HEK293T (cell line): ENCODE data around the gene UNG.
"Not testable (repeated sequence)": the region's sequence is repeated elsewhere in the genome, so short reads cannot be mapped to it uniquely, and the experiment has no call there.

ENCODE experiments used
- CTCF ChIA-PET: fragments of 350-600 bp; formaldehyde crosslinking; extraction: SDS; loops from one replicate; lab custom pipeline; 2021; ENCODE audit warnings: antibody characterized with exemption, inconsistent platforms; lab: Yijun Ruan, JAX
- POLR2A ChIA-PET: fragments of 350-600 bp; formaldehyde crosslinking; extraction: SDS; loops from one replicate; lab custom pipeline; 2020; ENCODE audit warnings: antibody characterized with exemption, inconsistent platforms; lab: Yijun Ruan, JAX
- DNase-seq: peaks from one replicate; pipeline ENCODE4 v3.0.0; 2012; ENCODE audit warnings: mixed read lengths; ENCODE audit errors: extremely low spot score
- ARNT ChIP-seq: fragments of 450-650 bp; IDR thresholded peaks from 2 replicates; pipeline ENCODE4 v1.6.1; 2017; ENCODE audit warnings: mild to moderate bottlenecking
- BHLHE40 ChIP-seq: fragments of 450-650 bp; IDR thresholded peaks from 2 replicates; pipeline ENCODE4 v1.6.1; 2016; ENCODE audit warnings: mild to moderate bottlenecking, moderate library complexity, borderline replicate concordance
- CTBP1 ChIP-seq: fragments of 450-650 bp; IDR thresholded peaks from 2 replicates; pipeline ENCODE4 v1.6.1; 2016; ENCODE audit warnings: borderline replicate concordance
- ELF4 ChIP-seq: fragments of 450-650 bp; IDR thresholded peaks from 2 replicates; pipeline ENCODE4 v1.6.1; 2017; ENCODE audit warnings: antibody characterized with exemption
- FOXA1 ChIP-seq: fragments of 450-650 bp; IDR thresholded peaks from 2 replicates; pipeline ENCODE4 v1.6.1; 2016; ENCODE audit warnings: mild to moderate bottlenecking
- FOXK2 ChIP-seq: fragments of 450-650 bp; IDR thresholded peaks from 2 replicates; pipeline ENCODE4 v1.6.1; 2016; ENCODE audit warnings: mild to moderate bottlenecking
- FOXM1 ChIP-seq: fragments of 450-650 bp; IDR thresholded peaks from 2 replicates; pipeline ENCODE4 v1.6.1; 2017; ENCODE audit warnings: mild to moderate bottlenecking, borderline replicate concordance
- HDGF ChIP-seq: fragments of 450-650 bp; IDR thresholded peaks from 2 replicates; pipeline ENCODE4 v1.6.1; 2017; ENCODE audit warnings: antibody characterized with exemption, borderline replicate concordance
- L3MBTL2 ChIP-seq: fragments of 450-650 bp; conservative IDR thresholded peaks from 2 replicates; pipeline ENCODE4 v1.6.1; 2016; ENCODE audit warnings: mild to moderate bottlenecking
- LEF1 ChIP-seq: fragments of 450-650 bp; IDR thresholded peaks from 2 replicates; pipeline ENCODE4 v1.6.1; 2017; ENCODE audit warnings: mild to moderate bottlenecking, borderline replicate concordance
- NFRKB ChIP-seq: fragments of 450-650 bp; IDR thresholded peaks from 2 replicates; pipeline ENCODE4 v1.6.1; 2016; ENCODE audit warnings: mild to moderate bottlenecking, moderate library complexity
- SP1 ChIP-seq: fragments of 450-650 bp; IDR thresholded peaks from 2 replicates; pipeline ENCODE4 v1.6.1; 2017
- SUZ12 ChIP-seq: fragments of 450-650 bp; IDR thresholded peaks from 2 replicates; pipeline ENCODE4 v1.6.1; 2016; ENCODE audit warnings: mild to moderate bottlenecking
- TARDBP ChIP-seq: fragments of 450-650 bp; IDR thresholded peaks from 2 replicates; pipeline ENCODE4 v1.6.1; 2016
- ZNF384 ChIP-seq: fragments of 450-650 bp; IDR thresholded peaks from 2 replicates; pipeline ENCODE4 v1.6.1; 2016
- TF ChIP-seq, protein P1 (sequence below): fragments of 450-650 bp; IDR thresholded peaks from 2 replicates; pipeline ENCODE4 v1.6.1; 2016

UNG gene

DNA sequence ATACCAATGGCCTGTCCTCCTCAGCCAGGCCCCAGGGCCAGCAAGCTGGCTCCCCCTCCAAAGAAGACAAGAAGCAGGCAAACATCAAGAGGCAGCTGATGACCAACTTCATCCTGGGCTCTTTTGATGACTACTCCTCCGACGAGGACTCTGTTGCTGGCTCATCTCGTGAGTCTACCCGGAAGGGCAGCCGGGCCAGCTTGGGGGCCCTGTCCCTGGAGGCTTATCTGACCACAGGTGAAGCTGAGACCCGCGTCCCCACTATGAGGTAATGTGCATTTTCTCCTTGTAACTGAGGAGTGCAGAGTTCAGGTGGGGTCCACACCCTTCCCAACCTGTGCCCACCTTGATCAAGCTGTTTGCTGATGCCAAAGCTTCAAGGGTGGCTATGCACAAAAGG is 42.4 kb downstream of the UNG start:
- ChIA-PET CTCF (no interaction called here), POLR2A (interaction anchor here (1.4 kb wide), 1 partner anchor 14 kb away, joined by 3 read pairs; no protein-coding TSS in a partner anchor)
- TF ChIP-seq SP1 = no peak
- no peak for TF ChIP-seq FOXA1
- no peak for DNase-seq

DNA sequence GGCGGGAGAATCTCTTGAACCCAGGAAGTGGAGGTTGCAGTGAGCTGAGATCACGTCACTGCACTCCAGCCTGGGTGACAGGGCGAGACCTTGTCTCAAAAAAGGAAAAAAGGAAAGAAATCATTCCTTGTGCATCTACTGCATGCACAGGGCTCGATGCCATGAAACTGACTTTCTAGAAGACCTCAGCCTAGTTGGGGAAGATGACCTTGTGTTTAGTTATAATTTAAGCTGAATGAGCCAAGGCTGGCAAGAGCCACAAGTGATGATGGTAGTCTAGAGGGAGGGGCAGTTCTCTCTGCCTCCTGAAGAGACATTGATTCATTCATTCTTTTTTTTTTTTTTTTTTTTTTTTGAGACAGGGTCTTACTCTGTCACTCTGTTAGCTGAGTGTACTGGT is 43.2 kb downstream of the UNG start:
- DNase-seq = no peak
- POLR2A ChIA-PET = interaction anchor here (1.4 kb wide), 1 partner anchor 14 kb away, joined by 3 read pairs; no protein-coding TSS in a partner anchor
- CTCF ChIA-PET = no interaction called here
- TF ChIP-seq L3MBTL2 = no peak
- TF ChIP-seq LEF1 = no peak
- no peak for TF ChIP-seq HDGF
- TF ChIP-seq FOXK2 = no peak
- TF ChIP-seq TARDBP = no peak
- no peak for TF ChIP-seq BHLHE40
- TF ChIP-seq ARNT = no peak
- TF ChIP-seq ZNF384 = no peak
- TF ChIP-seq FOXA1 = no peak
- no peak for TF ChIP-seq CTBP1
- TF ChIP-seq SP1 = no peak
- no peak for TF ChIP-seq FOXM1
- TF ChIP-seq SUZ12 = no peak
- TF ChIP-seq, protein P1, sequence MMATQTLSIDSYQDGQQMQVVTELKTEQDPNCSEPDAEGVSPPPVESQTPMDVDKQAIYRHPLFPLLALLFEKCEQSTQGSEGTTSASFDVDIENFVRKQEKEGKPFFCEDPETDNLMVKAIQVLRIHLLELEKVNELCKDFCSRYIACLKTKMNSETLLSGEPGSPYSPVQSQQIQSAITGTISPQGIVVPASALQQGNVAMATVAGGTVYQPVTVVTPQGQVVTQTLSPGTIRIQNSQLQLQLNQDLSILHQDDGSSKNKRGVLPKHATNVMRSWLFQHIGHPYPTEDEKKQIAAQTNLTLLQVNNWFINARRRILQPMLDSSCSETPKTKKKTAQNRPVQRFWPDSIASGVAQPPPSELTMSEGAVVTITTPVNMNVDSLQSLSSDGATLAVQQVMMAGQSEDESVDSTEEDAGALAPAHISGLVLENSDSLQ = no peak
- TF ChIP-seq NFRKB = no peak
- no peak for TF ChIP-seq ELF4

DNA sequence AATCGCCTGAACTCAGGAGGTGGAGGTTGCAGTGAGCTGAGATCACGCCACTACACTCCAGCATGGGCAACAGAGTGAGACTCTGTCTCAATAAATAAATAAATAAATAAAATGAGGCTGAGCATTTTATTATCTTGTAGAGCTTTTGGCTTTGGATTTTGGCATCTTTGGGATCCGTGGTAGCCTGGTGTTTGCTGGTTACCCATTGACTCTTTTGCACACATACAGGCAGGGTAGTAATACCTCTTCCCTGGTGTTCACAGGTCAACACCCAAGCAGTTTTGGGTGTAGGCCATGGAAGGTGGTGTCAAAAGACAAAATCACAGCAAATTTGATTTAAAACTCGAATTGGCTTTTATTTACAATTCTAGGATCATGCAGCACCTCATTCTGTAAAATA is 46.8 kb downstream of the UNG start:
- DNase-seq = no peak
- ChIA-PET CTCF (no interaction called here), POLR2A (no interaction called here)

DNA sequence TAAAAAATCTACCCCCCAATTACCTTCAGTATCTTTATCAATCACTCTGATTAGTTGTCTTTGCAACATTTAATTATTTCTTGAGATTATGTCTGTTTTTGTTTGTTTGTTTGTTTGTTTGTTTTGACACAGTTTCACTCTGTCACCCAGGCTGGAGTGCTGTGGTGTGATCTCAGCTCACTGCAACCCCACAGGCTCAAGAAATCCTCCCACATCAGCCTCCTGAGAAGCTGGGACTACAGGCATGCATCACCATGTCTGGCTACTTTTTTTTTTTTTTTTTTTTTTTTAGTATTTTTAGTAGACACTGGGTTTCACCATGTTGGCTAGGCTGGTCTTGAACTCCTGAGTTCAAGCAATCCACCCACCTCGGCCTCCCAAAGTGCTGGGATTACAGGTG is 49.7 kb downstream of the UNG start:
- POLR2A ChIA-PET, DNase-seq: not testable (repeated sequence)
- CTCF ChIA-PET = interaction anchor here (0.6 to 0.7 kb wide), 2 partner anchors 9 to 35 kb away, joined by 3 read pairs; no protein-coding TSS in a partner anchor

More for the DNA sequence above, 46.8 kb downstream of the UNG start:
- no peak for TF ChIP-seq FOXA1
- no peak for TF ChIP-seq ARNT
- no peak for TF ChIP-seq LEF1
- TF ChIP-seq CTBP1 = no peak
- TF ChIP-seq TARDBP = no peak
- TF ChIP-seq SP1 = no peak
- no peak for TF ChIP-seq SUZ12
- TF ChIP-seq, protein P1 = no peak
- no peak for TF ChIP-seq BHLHE40
- TF ChIP-seq FOXK2 = no peak

DNA sequence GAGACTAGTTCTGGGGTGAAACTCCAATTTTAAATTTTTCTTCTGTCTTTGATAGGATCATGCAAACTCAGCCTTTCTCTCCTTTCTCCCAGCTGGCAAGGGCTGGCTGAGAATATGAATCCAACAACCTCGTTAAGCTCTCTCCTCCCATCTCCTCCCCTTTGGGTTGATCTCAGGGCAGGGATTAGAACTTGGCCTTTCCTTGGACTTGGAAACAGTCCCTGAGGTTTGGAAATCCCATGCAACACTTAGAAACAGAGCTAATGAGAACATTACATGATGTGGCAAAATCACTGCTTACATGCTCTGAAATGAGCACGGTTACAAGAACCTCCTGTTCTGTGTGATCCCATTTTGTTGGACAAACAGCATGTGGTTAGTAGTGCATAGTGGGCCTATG is 50.6 kb downstream of the UNG start:
- CTCF ChIA-PET = interaction anchor here (0.6 kb wide), 1 partner anchor 41 kb away, joined by 3 read pairs; no protein-coding TSS in a partner anchor

DNA sequence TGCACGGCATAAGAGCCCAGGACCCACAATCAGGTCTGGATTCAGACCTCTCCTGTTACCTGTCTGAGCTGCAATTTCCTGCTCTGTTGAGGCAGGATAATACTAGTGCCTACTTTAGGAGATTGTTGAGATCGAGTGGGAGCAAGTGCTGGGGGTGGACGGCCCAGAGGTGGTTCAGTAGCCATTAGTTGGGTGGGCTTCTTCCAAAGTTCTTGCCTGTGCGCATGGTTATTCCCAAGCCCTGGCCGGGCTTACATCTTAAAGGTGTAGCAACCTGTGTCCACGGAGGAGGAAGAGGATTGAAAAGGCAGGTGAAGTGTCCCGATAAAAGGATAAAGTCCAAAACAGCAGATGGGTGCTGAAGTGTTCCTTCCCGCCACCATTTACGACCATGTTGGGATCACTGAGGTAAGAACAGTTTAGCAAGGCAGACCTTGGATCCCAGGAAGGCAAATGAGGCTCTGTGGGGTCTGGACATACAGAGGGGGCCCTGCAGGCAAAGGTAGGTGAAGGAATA is 52.8 kb downstream of the UNG start:
- ChIA-PET POLR2A (no interaction called here), CTCF (no interaction called here)
- TF ChIP-seq FOXA1 = no peak
- TF ChIP-seq LEF1 = no peak
- no peak for TF ChIP-seq ARNT
- no peak for TF ChIP-seq TARDBP
- DNase-seq = no peak

More for the DNA sequence above, 50.6 kb downstream of the UNG start:
- DNase-seq = no peak
- POLR2A ChIA-PET = no interaction called here
- TF ChIP-seq NFRKB (no peak), ARNT (no peak), BHLHE40 (no peak)

DNA sequence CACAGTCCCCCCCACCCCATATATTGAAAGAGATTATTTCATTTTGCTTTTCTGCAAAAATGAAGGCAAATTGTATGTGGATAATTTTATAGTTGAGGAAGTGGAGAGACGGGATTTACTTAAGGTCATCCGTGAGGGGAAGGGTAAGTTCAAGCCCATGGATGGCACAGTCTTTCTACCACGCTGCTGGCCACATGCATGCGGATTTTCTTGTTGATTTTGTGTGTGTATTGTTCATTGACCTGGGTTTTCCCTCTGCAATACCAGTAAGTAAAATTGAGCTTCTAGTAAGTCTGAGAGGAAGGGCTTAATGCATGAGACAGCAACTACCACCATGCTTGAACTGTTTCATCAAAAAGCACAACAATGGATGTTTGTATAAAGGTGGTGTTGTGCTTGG is 54.1 kb downstream of the UNG start:
- DNase-seq = no peak
- TF ChIP-seq L3MBTL2 (no peak), SP1 (no peak), ARNT (no peak), BHLHE40 (no peak), CTBP1 (no peak), FOXA1 (no peak), FOXM1 (no peak), LEF1 (no peak), ZNF384 (no peak), HDGF (no peak), FOXK2 (no peak), SUZ12 (no peak), NFRKB (no peak), TARDBP (no peak), ELF4 (no peak)
- TF ChIP-seq, protein P1 = no peak
- CTCF ChIA-PET = no interaction called here
- POLR2A ChIA-PET = no interaction called here
